HG03064 (cell line): ENCODE results near the gene OLA1.

Experiments used
- ATAC-seq: cut with Tn5 transposase; IDR thresholded peaks from one replicate; pipeline ENCODE4 v1.9.1; 2021; ENCODE audit warnings: low read depth; ENCODE audit not compliant: unreplicated experiment

The OLA1 gene

DNA sequence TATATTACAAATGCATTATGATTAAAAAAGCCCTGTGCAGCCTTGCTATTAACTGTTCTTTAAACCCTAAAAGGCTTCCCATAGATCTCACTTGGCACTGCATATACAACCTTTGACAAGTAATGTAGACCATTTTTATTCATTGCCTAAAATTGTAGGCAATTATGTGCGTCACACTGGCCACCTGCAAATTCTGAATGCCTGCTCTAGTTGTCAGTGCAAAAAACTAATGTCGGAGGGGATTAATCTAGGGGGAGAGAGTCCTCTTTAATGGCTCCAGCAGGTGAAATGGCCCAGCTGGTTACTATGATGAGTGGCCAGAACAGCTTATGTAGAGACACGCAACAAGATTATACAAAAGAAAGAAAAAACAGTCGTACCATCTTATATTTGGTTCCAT is 123.2 kb downstream of the OLA1 start:
- ATAC-seq = no peak

- no peak for ATAC-seq
Measured at GRCh38 chr2:174124181-174124580, 124.2 kb downstream of the OLA1 start.

GRCh38 chr2:174122185-174122584 is 126.1 kb downstream of the OLA1 start:
- ATAC-seq = no peak

DNA sequence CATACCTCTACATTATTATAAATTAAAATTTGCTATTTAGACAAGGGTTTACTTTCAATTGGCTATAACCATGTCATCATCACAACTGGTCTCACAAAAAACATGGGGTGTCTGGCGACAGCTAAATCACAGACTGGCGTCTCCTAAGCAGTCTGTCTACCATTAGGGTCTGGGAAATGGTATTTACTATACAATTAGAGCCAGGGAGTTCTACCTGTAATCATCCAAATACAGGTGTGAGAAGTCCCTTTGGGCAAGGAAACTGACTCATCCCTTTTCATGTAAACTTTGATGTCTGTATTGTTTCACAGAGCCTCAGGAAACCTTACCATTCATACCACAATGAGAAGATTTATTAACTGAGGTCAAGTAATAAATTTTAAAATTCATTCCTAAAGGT is 126.7 kb downstream of the OLA1 start:
- no peak for ATAC-seq

GRCh38 chr2:174121175-174121574 is 127.2 kb downstream of the OLA1 start:
- no peak for ATAC-seq

GRCh38 chr2:174120346-174120745 is 128.0 kb downstream of the OLA1 start:
- no peak for ATAC-seq

DNA sequence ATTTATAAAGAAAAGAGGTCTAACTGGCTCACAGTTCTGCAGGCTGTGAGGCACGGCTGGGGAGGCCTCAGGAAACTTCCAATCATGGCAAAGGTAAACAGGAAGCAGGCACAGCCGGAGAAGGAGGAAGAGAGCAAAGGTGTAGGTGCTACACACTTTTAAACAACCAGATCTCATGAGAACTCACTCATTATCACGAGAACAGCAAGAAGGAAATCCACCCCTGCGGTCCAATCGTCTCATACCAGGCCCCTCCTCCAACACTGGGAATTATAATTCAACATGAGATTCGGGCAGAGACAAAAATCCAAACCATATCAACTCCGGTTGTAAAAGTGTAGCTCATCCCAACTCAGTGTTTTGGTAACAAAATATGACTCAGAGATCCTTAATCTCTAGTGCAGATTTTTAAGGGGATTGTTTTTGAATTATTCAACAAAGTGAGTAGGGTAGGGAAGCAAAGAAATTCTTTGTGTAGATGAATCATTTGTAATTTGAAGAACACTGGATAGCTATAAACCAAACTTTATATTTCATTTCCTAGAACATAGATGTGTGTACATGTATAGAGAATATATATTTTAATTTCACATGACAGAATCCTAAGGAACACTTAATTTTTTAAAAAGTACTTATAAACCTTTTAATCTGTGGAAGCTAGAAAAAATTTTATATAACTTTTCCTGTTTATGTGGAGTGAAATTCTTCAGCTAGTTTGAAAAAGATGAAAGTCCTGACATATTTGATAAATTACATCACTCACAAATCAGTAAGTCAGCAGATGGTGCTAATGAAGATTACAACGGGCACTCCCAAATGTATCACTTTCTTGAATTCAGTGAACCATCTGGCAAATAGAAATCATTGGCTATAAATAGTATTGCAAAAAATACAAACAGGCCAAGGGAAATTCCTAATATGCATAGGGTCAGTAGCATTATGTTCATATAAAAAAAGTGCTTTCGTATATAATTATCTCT is 130.1 kb downstream of the OLA1 start:
- no peak for ATAC-seq

DNA sequence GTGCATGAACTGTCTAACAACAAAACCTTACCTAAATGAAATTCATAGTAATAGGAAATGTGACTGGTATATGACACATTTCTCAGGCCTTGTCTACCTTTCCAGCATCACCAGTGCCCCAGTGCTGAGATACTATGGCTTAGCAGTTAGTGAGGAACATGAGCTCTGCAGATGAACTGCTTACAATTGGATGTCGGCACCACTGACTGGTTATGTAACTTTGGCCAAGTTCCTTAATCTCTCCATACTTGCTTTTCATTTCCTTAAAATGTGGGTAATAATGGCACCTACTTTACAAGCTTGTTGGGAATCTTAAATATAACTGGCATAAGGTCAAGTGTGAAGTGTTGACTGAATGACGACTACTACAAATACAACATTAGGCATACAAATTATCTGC is 136.3 kb downstream of the OLA1 start:
- no peak for ATAC-seq

- ATAC-seq = no peak
Measured at GRCh38 chr2:174108579-174108978, 139.8 kb downstream of the OLA1 start.

DNA sequence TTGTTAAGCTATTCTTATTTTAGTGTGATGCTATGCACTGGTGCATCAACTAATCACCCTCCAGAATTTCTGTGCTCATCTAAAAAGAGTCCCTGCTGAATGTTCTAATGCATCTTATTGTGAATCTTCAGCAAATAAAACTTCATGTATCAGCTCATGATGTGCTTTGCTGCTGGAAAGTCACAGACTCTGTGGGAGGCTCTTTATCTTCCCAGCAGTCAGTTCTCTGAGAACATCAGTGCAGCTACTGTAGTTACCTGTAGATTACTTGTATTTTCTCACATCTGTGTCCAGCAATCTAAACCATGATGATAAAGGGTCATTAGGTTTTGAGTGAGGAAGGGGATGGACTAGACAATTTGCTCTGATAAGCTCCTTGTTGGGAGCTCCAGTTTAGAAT is 141.6 kb downstream of the OLA1 start:
- no peak for ATAC-seq

- ATAC-seq = no peak
Measured at GRCh38 chr2:174094542-174094941, 153.8 kb downstream of the OLA1 start.

DNA sequence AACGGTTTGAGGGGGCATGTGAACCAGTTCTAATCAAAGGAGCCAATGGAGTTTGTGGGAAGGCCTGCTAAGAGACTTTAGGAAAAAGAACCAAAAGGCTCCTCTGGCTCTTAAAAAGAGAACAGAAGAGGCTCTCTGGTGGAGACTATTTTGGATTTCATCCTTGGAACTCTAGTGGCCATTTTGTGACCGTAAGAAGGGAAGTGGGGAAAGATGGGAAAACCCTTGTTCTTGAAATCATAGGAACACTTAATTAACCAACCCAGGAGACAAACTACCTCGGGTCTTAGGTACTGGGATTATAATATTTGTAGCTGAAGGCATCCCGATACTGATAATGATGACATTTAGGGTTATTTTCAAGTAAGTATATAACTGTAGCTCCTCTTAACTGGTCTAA is 157.9 kb downstream of the OLA1 start:
- no peak for ATAC-seq

GRCh38 chr2:174088706-174089460 is 159.4 kb downstream of the OLA1 start:
- ATAC-seq = no peak

- ATAC-seq = peak; percentile 90
Measured at GRCh38 chr2:174086708-174087107, 161.6 kb downstream of the OLA1 start.

GRCh38 chr2:174085781-174086180 is 162.6 kb downstream of the OLA1 start:
- no peak for ATAC-seq

DNA sequence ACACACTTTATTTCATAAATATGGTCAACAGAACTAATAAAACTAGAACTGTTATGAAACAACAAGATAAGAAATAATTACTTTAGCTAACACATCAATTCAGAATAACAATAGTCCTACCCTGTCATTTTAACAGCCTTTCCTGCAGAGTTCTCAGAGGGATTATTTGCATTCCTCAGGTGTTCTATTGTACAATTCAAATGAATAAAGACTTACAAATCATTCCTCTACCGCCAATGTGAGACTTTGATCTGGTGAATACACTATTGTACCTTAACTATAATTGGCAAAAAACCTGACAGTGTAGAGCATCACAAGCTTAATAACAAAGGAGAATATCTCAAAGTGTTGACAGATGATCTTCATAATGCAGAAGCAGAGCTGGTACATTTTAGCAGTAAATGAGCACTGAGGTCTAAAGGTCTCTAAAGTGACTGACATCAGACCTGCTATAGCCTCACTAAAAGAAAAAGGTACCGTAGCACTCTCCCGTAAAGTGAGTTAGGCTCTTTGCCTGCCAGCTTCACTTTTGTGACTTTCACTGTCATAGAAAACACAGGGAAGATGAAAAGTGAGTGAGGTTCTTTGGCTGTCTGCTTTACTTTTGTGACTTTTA is 164.4 kb downstream of the OLA1 start:
- ATAC-seq = no peak

GRCh38 chr2:174080672-174081121 is 167.6 kb downstream of the OLA1 start:
- ATAC-seq = no peak

DNA sequence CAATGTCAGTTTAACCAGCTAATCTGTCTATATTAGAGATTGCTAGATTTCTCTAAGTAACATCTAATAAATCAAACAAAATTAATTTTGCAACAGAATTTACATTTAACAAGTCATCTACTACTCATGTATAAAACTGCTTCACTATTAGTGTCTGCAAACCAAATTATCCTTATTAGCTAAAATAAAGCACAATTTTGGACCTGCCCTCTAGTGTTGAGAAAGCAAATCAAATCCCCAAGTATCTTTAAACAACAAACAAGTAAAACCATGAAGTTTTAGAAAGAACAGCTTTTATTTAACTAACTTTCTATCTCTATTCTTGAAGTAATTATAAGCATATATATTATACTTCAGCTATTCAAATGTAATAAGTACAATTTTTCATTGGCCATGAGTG is 170.1 kb downstream of the OLA1 start:
- ATAC-seq = no peak

- ATAC-seq = no peak
Measured at GRCh38 chr2:174076975-174077374, 171.4 kb downstream of the OLA1 start.

DNA sequence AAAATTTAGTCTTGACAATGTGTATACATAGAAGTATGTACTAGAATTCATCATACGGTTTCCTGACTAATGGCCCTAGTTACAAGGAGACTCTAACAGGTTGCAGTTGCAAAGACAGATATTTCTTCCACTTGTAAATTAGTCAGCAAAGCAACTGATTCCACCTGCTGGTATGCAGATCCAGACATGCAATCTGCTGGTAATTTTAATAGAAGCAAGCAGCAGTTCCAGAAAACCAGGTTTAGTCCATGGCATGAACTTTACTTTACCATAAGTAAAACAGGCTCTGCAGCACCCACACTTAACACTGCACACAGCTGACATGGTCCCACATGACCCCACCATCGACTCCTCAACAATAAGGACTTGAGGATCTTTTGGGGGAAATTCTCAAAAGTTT is 172.3 kb downstream of the OLA1 start:
- no peak for ATAC-seq

DNA sequence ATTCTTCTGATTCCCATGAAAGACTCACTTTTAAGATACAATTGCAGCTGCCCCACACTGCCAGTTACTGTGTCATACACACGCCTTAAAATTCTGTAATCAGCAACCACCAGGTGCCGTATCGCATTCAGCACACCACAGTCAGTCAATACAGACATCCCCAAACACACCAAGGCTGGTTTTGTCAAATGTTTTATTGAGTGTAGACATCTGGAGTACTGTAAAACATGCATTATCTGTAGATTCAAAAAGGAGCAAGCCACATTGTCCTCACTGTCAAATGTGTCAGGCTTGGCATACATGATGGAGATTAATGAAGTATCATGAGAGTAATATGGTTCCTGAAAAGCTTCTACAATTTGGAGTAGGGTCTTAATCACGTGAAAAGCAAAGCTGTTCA is 173.5 kb downstream of the OLA1 start:
- no peak for ATAC-seq
